ENCODE measurements around the gene HIBADH. TPM values are rescaled to one million over a fixed set of nuclear protein-coding genes. Genes with fewer than 3 reads are reported as not detected.

HIBADH gene
- total and polyA plus RNA-seq, 2 of the 4 experiments (the other 2 are of a cell fraction) = 36.6 to 52.5 TPM

GRCh38 chr7:27634671-27635493 lies 27.8 kb downstream of the HIBADH start:
- H3K27ac ChIP-seq (ENCODE audit: insufficient read depth, low read length) = no peak overlapping the region
- CTCF ChIA-PET = interaction anchor here (1.0 kb wide), 1 partner anchor 8 kb away, joined by 3 read pairs; no protein-coding TSS in a partner anchor
- H3K27me3 ChIP-seq (ENCODE audit: control insufficient read depth, insufficient read depth, low read length) = no peaks in the 10 kb centered on the region
- POLR2A ChIA-PET (ENCODE audit: unreplicated experiment) = no interaction called here
- H4K8ac ChIP-seq (ENCODE audit: low read depth in 2 of 2, low read length in 2 of 2) = no peak overlapping the region
- H3K4ac ChIP-seq (ENCODE audit: low read depth, low read length) = no peak overlapping the region
- H2BK15ac ChIP-seq (ENCODE audit: low read depth, low read length) = no peak overlapping the region
- in situ Hi-C loops (cut with MboI; ENCODE audit: low sequenced_read_pairs) (no loop called here), intact Hi-C loops (cut with micrococcal nuclease) (no loop called here), dilution Hi-C loops (cut with HindIII; ENCODE audit: low sequenced_read_pairs, unreplicated experiment) (no loop called here)
- H3K23ac ChIP-seq (ENCODE audit: low read depth, low read length) = no peak overlapping the region
- H3K4me3 ChIP-seq (ENCODE audit: insufficient read depth, low read depth, low read length) = no peak overlapping the region
- H3K14ac ChIP-seq (replicated peaks; ENCODE audit: low read depth, low read length) = no peak overlapping the region
- peaks cover 2% of the 10 kb centered on the region; the same call in 1 of the 2 replicates for H3K4me1 ChIP-seq (ENCODE audit: control insufficient read depth, insufficient read depth, low read length)
- no peak overlapping the region for H2AFZ ChIP-seq (replicated peaks; ENCODE audit: low read length, poor library complexity)
- no peak overlapping the region for H3K9ac ChIP-seq (ENCODE audit: low read depth, low read length)
- H3K79me1 ChIP-seq (ENCODE audit: low read depth in 1 of 2, low read length in 2 of 2) = peaks cover 13 to 17% of the 10 kb centered on the region in 2 experiments; a peak in 2 of 4 replicates
- H2BK120ac ChIP-seq (ENCODE audit: low read depth, low read length) = no peak overlapping the region
- no CpG with 5 or more reads among the region's 3 CpGs for WGBS, 2 experiments (ENCODE audit: extremely low coverage in 2 of 2, insufficient read length in 1 of 2)
- no TSS peak for BruUV-seq (replicated peaks)
- no peak overlapping the region for H2BK20ac ChIP-seq (ENCODE audit: low read depth, low read length)
- no peaks in the 10 kb centered on the region for H4K20me1 ChIP-seq (ENCODE audit: insufficient read depth, low read length)
- DNase-seq (no peak), ATAC-seq (ENCODE audit: low read depth) (no peak)
- no peak overlapping the region for H2AK5ac ChIP-seq (ENCODE audit: low read depth, low read length)
- H3K18ac ChIP-seq (ENCODE audit: low read depth, low read length) = no peak overlapping the region
- H3K4me2 ChIP-seq (ENCODE audit: low read depth, low read length) = no peak overlapping the region
- no peak overlapping the region for H2BK5ac ChIP-seq (ENCODE audit: low read depth, low read length, poor library complexity, severe bottlenecking)
- H2AK9ac ChIP-seq (replicated peaks; ENCODE audit: low read depth, low read length, poor library complexity) = no peak overlapping the region
- no peaks in the 10 kb centered on the region; the same call in 1 of the 2 replicates for H3K9me1 ChIP-seq (ENCODE audit: insufficient read depth, low read length)
- H3K36me3 ChIP-seq (ENCODE audit: control insufficient read depth, insufficient read depth, low read length) = no peaks in the 10 kb centered on the region
- H4K91ac ChIP-seq (ENCODE audit: insufficient read depth, low read depth, low read length) = no peak overlapping the region
- no peak overlapping the region for H4K5ac ChIP-seq (ENCODE audit: low read depth, low read length)
- H3K56ac ChIP-seq (ENCODE audit: extremely low read depth, insufficient read depth, low read length) = no peak overlapping the region
- H3K9me3 ChIP-seq (ENCODE audit: control insufficient read depth, insufficient read depth, low read length) = no peaks in the 10 kb centered on the region
- TF ChIP-seq SMC3 (IDR thresholded peaks at IDR 0.05; ENCODE audit: low read depth, low read length) (no peak), MAZ (IDR thresholded peaks at IDR 0.05; ENCODE audit: borderline replicate concordance, low read depth, low read length) (no peak), BHLHE40 (IDR thresholded peaks at IDR 0.05; ENCODE audit: low read depth, low read length) (no peak), POLR2A (IDR thresholded peaks at IDR 0.05; ENCODE audit: low read depth, low read length) (no peak), NFE2L2 (IDR thresholded peaks at IDR 0.05; ENCODE audit: low read depth, low read length) (no peak), MAFK (IDR thresholded peaks at IDR 0.05; ENCODE audit: low read depth, low read length) (no peak), RAD21 (IDR thresholded peaks at IDR 0.05; ENCODE audit: low read length) (no peak), CEBPB (IDR thresholded peaks at IDR 0.05; ENCODE audit: low read depth, low read length) (no peak), FOS (IDR thresholded peaks at IDR 0.05; ENCODE audit: low read depth, low read length) (no peak), RFX5 (IDR thresholded peaks at IDR 0.05; ENCODE audit: low read depth, low read length) (no peak), MXI1 (IDR thresholded peaks at IDR 0.05; ENCODE audit: borderline replicate concordance, low read depth, low read length) (no peak), CHD1 (IDR thresholded peaks at IDR 0.05; ENCODE audit: low read depth, low read length) (no peak), RCOR1 (IDR thresholded peaks at IDR 0.05; ENCODE audit: insufficient replicate concordance, low read length) (no peak)
- TF ChIP-seq, protein P1, sequence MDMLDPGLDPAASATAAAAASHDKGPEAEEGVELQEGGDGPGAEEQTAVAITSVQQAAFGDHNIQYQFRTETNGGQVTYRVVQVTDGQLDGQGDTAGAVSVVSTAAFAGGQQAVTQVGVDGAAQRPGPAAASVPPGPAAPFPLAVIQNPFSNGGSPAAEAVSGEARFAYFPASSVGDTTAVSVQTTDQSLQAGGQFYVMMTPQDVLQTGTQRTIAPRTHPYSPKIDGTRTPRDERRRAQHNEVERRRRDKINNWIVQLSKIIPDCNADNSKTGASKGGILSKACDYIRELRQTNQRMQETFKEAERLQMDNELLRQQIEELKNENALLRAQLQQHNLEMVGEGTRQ (IDR thresholded peaks at IDR 0.05; ENCODE audit: low read depth, low read length) = no peak
- TF ChIP-seq, protein P2, sequence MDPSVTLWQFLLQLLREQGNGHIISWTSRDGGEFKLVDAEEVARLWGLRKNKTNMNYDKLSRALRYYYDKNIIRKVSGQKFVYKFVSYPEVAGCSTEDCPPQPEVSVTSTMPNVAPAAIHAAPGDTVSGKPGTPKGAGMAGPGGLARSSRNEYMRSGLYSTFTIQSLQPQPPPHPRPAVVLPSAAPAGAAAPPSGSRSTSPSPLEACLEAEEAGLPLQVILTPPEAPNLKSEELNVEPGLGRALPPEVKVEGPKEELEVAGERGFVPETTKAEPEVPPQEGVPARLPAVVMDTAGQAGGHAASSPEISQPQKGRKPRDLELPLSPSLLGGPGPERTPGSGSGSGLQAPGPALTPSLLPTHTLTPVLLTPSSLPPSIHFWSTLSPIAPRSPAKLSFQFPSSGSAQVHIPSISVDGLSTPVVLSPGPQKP (IDR thresholded peaks at IDR 0.05; ENCODE audit: borderline replicate concordance, low read depth, low read length) = no peak

Data from IMR-90 (cell line).